Endothelial cell of umbilical vein (primary cell): ENCODE data around the gene SESN1. TPM values are rescaled to one million over a fixed set of nuclear protein-coding genes. Genes with fewer than 3 reads are reported as not detected.

Source experiments
- BruUV-seq: library from RNA; stranded (reverse); fragments of 400-500 nt; replicated peaks from 2 replicates; lab custom pipeline; 2021; lab: Mats Ljungman, UMichigan
- CTCF ChIA-PET: fragments of 300-600, 350-600 bp; sonication (Branson Sonifier 250); formaldehyde crosslinking; loops from one replicate; lab custom pipeline; 2021; ENCODE audit warnings: antibody characterized with exemption, inconsistent platforms; lab: Charles Lee
- POLR2A ChIA-PET: fragments of 300-600, 350-600 bp; sonication (Branson Sonifier 250); formaldehyde crosslinking; loops from one replicate; lab custom pipeline; 2021; ENCODE audit warnings: antibody characterized with exemption, inconsistent platforms; lab: Charles Lee
- DNase-seq: peaks from one replicate; pipeline ENCODE4 v3.0.0-alpha.2; 2011; ENCODE audit warnings: low read depth, low spot score
- FAIRE-seq: peaks from 2 replicates; lab custom pipeline; 2011; peaks lifted over from hg19 to GRCh38; lab: Jason Lieb, UNC
- H2AFZ ChIP-seq: 2 replicates; pipeline ENCODE4 v1.6.0; 2012; ENCODE audit warnings: low read depth, low read length, control low read depth, inconsistent platforms
- H3K27ac ChIP-seq: 2 replicates; pipeline ENCODE4 v1.5.1; 2011; ENCODE audit warnings: low read depth, mild to moderate bottlenecking, control low read depth, low read length, moderate library complexity; ENCODE audit not compliant: insufficient read depth
- H3K27me3 ChIP-seq, 2 experiments: 2 replicates each; pipeline versions ENCODE4 v1.6.0 to v1.6.1; 2011; ENCODE audit warnings: low read length in 2 of 2, mixed read lengths in 1 of 2; ENCODE audit not compliant: control insufficient read depth in 2 of 2, insufficient read depth in 2 of 2
- H3K36me3 ChIP-seq, 2 experiments: 2 replicates in 1 of 2; 3 replicates in 1 of 2; pipeline ENCODE4 v1.5.1; 2011; ENCODE audit warnings: low read length in 2 of 2, mild to moderate bottlenecking in 1 of 2, moderate library complexity in 1 of 2; ENCODE audit not compliant: control insufficient read depth in 2 of 2, insufficient read depth in 2 of 2; ENCODE audit errors: extremely low read depth in 1 of 2
- H3K4me1 ChIP-seq: 3 replicates; pipeline ENCODE4 v1.5.1; 2011; ENCODE audit warnings: mild to moderate bottlenecking, low read length; ENCODE audit not compliant: control insufficient read depth, insufficient read depth; ENCODE audit errors: extremely low read depth
- H3K4me2 ChIP-seq: 2 replicates; pipeline ENCODE4 v1.6.1; 2011; ENCODE audit warnings: low read length, control low read depth, mixed read lengths; ENCODE audit not compliant: insufficient read depth
- H3K4me3 ChIP-seq, 3 experiments: fragments of 200-600 bp in 1 of 3; sonication (generic), shearing (Covaris generic) in 1 of 3; replicated peaks in 1 of 3; 2 replicates each; pipeline ENCODE4 v1.5.1; 2011 to 2016; ENCODE audit warnings: control low read depth in 3 of 3, low read length in 3 of 3, mild to moderate bottlenecking in 2 of 3, inconsistent platforms in 1 of 3, low read depth in 1 of 3, moderate library complexity in 1 of 3; ENCODE audit not compliant: insufficient read depth in 1 of 3
- H3K79me2 ChIP-seq: 2 replicates; pipeline ENCODE4 v1.6.0; 2012; ENCODE audit warnings: low read length, inconsistent platforms; ENCODE audit not compliant: control insufficient read depth, insufficient read depth
- H3K9ac ChIP-seq: replicated peaks from 2 replicates; pipeline ENCODE3; 2011; ENCODE audit warnings: low read length, control low read depth; ENCODE audit not compliant: insufficient read depth; ENCODE audit errors: extremely low read depth
- H3K9me1 ChIP-seq: replicated peaks from 3 replicates; pipeline ENCODE4 v1.6.0; 2011; ENCODE audit warnings: mild to moderate bottlenecking, low read length; ENCODE audit not compliant: control insufficient read depth, insufficient read depth; ENCODE audit errors: extremely low read depth
- H3K9me3 ChIP-seq: replicated peaks from 2 replicates; pipeline ENCODE4 v1.5.1; 2012; ENCODE audit warnings: low read length, inconsistent platforms; ENCODE audit not compliant: control insufficient read depth, insufficient read depth
- H4K20me1 ChIP-seq: replicated peaks from 2 replicates; pipeline ENCODE3; 2011; ENCODE audit warnings: mild to moderate bottlenecking, low read length; ENCODE audit not compliant: control insufficient read depth, insufficient read depth; ENCODE audit errors: extremely low read depth
- CTCF ChIP-seq, 2 donors: IDR thresholded peaks; 1 replicate in 1 of 2; 2 replicates in 1 of 2; pipeline ENCODE4 v1.5.1; 2011; ENCODE audit warnings: low read length in 2 of 2, mild to moderate bottlenecking in 2 of 2, moderate library complexity in 2 of 2, control low read depth in 1 of 2, inconsistent platforms in 1 of 2, low read depth in 1 of 2; ENCODE audit not compliant: insufficient read depth in 1 of 2; ENCODE audit errors: extremely low read depth in 1 of 2
- EZH2 ChIP-seq: IDR thresholded peaks from 2 replicates; pipeline ENCODE4 v1.6.1; 2012; ENCODE audit warnings: borderline replicate concordance, low read depth, mild to moderate bottlenecking, moderate library complexity, low read length, inconsistent platforms; ENCODE audit not compliant: severe bottlenecking
- FOS ChIP-seq: IDR thresholded peaks from 2 replicates; pipeline ENCODE4 v1.6.1; 2011; ENCODE audit warnings: mild to moderate bottlenecking, low read length, moderate library complexity, borderline replicate concordance; ENCODE audit not compliant: insufficient read depth
- GATA2 ChIP-seq: IDR thresholded peaks from 2 replicates; pipeline ENCODE4 v1.7.0; 2011; ENCODE audit warnings: low read depth, mild to moderate bottlenecking, moderate library complexity, mixed read lengths, low read length; ENCODE audit not compliant: insufficient read length, insufficient read depth
- JUN ChIP-seq: IDR thresholded peaks from 2 replicates; pipeline ENCODE4 v1.6.1; 2011; ENCODE audit warnings: borderline replicate concordance, low read depth; ENCODE audit not compliant: insufficient read length, insufficient read depth
- MAX ChIP-seq: IDR thresholded peaks from 2 replicates; pipeline ENCODE4 v1.6.1; 2011; ENCODE audit not compliant: insufficient read depth, insufficient read length
- MYC ChIP-seq: IDR thresholded peaks from one replicate; pipeline ENCODE4 v1.6.1; 2011; ENCODE audit warnings: mild to moderate bottlenecking, low read depth, low read length
- POLR2A ChIP-seq: IDR thresholded peaks from 2 replicates; pipeline ENCODE4 v1.6.1; 2012; ENCODE audit warnings: low read depth, mild to moderate bottlenecking, control low read depth, low read length
- POLR2AphosphoS5 ChIP-seq: IDR thresholded peaks from 2 replicates; pipeline ENCODE4 v1.6.1; 2012; ENCODE audit warnings: low read depth, mild to moderate bottlenecking, control low read depth, low read length, moderate library complexity; ENCODE audit not compliant: insufficient read depth
- dilution Hi-C: fragments of 300-500 bp; cut with MboI; formaldehyde crosslinking; loops from one replicate; pipeline ENCODE4 v1.15.0; 2019; ENCODE audit warnings: low sequenced_read_pairs; ENCODE audit not compliant: extremely low pct_ligation_motif_present
- intact Hi-C: fragments of 100-400 bp; cut with micrococcal nuclease; formaldehyde crosslinking; loops from one replicate; pipeline ENCODE4 v1.10.0; 2022
- polyA plus RNA-seq, 4 experiments: library from polyadenylated mRNA; depleted of rRNA in 3 of 4; stranded (reverse) in 3 of 4; unstranded in 1 of 4; fragments of >200 nt; gene quantifications; 2 replicates each; pipeline versions ENCODE4 v1.2.1 to v1.2.3, GENCODE V29; 2011 to 2012; ENCODE audit warnings: missing spikeins in 1 of 4
- total RNA-seq: library from RNA; stranded (reverse); gene quantifications from 2 replicates; pipeline ENCODE4 v1.2.3, GENCODE V29; 2021

SESN1 gene
- total and polyA plus RNA-seq, 2 donors (not counting 3 experiments of a cell fraction or from before 2014, with no cell fraction given): 7.1 to 15.6 TPM

GRCh38 chr6:109045493-109045892 is 49.2 kb downstream of the SESN1 start:
- ChIA-PET POLR2A (no interaction called here), CTCF (interaction anchor here (1.3 kb wide), 1 partner anchor 9 kb away, joined by 4 read pairs; no protein-coding TSS in a partner anchor)
- Histone ChIP-seq H3K4me3 (no peak overlapping the region), H3K36me3 (no peaks in the 10 kb centered on the region), H3K4me2 (no peak overlapping the region), H4K20me1 (no peaks in the 10 kb centered on the region), H3K79me2 (no peaks in the 10 kb centered on the region), H3K9ac (no peak overlapping the region), H2AFZ (no peak overlapping the region), H3K27ac (no peak overlapping the region), H3K9me3 (no peaks in the 10 kb centered on the region), H3K9me1 (no peaks in the 10 kb centered on the region), H3K27me3 (no peaks in the 10 kb centered on the region), H3K4me1 (no peaks in the 10 kb centered on the region)
- FAIRE-seq: no peak
- BruUV-seq: no TSS peak
- dilution Hi-C loops (no loop called here), intact Hi-C loops (no loop called here)
- TF ChIP-seq POLR2AphosphoS5 (no peak), MAX (no peak), CTCF (IDR thresholded peaks at IDR 0.05; ENCODE audit: extremely low read depth in 1 of 2, insufficient read depth in 1 of 2, low read depth in 1 of 2, low read length in 2 of 2) (no peak), JUN (no peak), EZH2 (no peak), MYC (no peak), POLR2A (no peak), GATA2 (no peak), FOS (no peak)
- no peak for DNase-seq
